Keratinocyte (primary cell): ENCODE measurements around the gene NUP153.

Experiments
- EZH2 ChIP-seq: IDR thresholded peaks from one replicate; pipeline ENCODE4 v1.6.1; 2012; ENCODE audit warnings: inconsistent platforms, mild to moderate bottlenecking, low read length, moderate library complexity
- TF ChIP-seq, protein P1 (sequence below), 3 experiments: IDR thresholded peaks in 1 of 3; conservative IDR thresholded peaks in 1 of 3; optimal IDR thresholded peaks in 1 of 3; 2 replicates in 2 of 3; 3 replicates in 1 of 3; pipeline versions ENCODE3 to v1.5.1; 2011; ENCODE audit warnings: low read length in 3 of 3, mild to moderate bottlenecking in 3 of 3, moderate library complexity in 2 of 3, control low read depth in 1 of 3, inconsistent platforms in 1 of 3; ENCODE audit not compliant: insufficient read depth in 2 of 3; ENCODE audit errors: extremely low read depth in 1 of 3

GRCh38 chr6:17591287-17591686, 115.4 kb downstream of the NUP153 start:
- TF ChIP-seq, protein P1, sequence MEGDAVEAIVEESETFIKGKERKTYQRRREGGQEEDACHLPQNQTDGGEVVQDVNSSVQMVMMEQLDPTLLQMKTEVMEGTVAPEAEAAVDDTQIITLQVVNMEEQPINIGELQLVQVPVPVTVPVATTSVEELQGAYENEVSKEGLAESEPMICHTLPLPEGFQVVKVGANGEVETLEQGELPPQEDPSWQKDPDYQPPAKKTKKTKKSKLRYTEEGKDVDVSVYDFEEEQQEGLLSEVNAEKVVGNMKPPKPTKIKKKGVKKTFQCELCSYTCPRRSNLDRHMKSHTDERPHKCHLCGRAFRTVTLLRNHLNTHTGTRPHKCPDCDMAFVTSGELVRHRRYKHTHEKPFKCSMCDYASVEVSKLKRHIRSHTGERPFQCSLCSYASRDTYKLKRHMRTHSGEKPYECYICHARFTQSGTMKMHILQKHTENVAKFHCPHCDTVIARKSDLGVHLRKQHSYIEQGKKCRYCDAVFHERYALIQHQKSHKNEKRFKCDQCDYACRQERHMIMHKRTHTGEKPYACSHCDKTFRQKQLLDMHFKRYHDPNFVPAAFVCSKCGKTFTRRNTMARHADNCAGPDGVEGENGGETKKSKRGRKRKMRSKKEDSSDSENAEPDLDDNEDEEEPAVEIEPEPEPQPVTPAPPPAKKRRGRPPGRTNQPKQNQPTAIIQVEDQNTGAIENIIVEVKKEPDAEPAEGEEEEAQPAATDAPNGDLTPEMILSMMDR (optimal IDR thresholded peaks at IDR 0.05 in 1 of 3, IDR thresholded peaks at IDR 0.05 in 1 of 3, conservative IDR thresholded peaks at IDR 0.05 in 1 of 3; ENCODE audit: extremely low read depth in 1 of 3, insufficient read depth in 2 of 3, low read length in 3 of 3), result no peak
- TF ChIP-seq EZH2, result no peak
